Measurements from ENCODE around the gene FADS1.

Gene FADS1

DNA sequence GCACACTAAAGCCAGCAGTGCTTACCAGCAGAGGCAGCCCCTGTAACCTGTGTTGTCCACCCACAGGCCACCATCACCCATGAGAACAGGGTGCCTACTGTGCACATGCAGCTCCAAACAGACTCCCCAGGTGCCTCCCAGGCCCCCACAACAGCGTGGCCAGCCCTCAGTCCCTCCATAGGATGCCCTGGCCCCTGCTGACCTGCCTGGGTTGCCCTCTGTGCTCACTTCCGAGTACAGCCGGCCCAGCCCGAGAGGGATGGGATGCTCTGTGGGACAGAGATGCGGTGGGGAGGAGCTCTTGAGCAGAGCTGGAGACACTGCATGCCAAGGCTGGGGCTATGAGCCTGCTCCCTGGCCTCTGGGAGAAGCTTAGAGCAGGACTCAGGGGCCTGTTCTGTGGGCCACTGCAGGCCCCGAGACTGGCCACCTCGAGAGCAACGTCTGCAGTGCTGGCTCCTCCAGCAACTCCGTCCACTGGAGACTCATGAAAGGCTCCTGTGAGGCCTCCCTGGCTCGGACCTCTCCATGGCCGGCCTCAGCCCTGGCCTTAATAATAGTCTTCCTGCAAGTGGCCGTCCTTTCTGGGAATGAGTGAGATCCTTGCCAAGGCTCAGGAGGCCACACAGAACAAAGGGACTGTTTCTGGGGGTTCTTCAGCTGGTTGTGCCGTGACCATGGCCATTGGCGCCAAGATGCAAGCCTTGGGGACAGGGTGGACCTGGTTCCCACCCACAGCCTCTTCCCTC is 38.3 kb upstream of the FADS1 start:
- Histone ChIP-seq H4K91ac (ENCODE audit: low read depth, low read length) (no peak overlapping the region), H3K23ac (ENCODE audit: low read length) (no peak overlapping the region), H3K79me2 (ENCODE audit: control insufficient read depth, insufficient read depth, low read length, poor library complexity) (no peaks in the 10 kb centered on the region), H3K14ac (ENCODE audit: low read length) (no peak overlapping the region), H3K27ac (ENCODE audit: low read depth, low read length) (no peak overlapping the region), H3K9me3 (ENCODE audit: insufficient read depth, low read depth, low read length) (no peaks in the 10 kb centered on the region), H3K36me3 (ENCODE audit: control insufficient read depth in 1 of 2, insufficient read depth in 2 of 2, low read length in 2 of 2) (peaks cover 75 to 77% of the 10 kb centered on the region in 2 experiments), H4K12ac (ENCODE audit: low read depth, low read length) (no peak overlapping the region), H3K4me2 (ENCODE audit: low read length) (no peak overlapping the region), H3K27me3 (ENCODE audit: insufficient read depth, low read length) (no peaks in the 10 kb centered on the region), H2BK12ac (ENCODE audit: low read length) (no peak overlapping the region), H2AK5ac (ENCODE audit: low read length) (no peak overlapping the region), H4K8ac (ENCODE audit: low read depth, low read length) (no peak overlapping the region), H3K4me1 (ENCODE audit: control insufficient read depth in 1 of 2, insufficient read depth in 2 of 2, low read length in 2 of 2) (no peaks in the 10 kb centered on the region), H3K79me1 (ENCODE audit: low read length) (no peaks in the 10 kb centered on the region), H2BK120ac (ENCODE audit: insufficient read depth, low read length, poor library complexity) (no peak overlapping the region), H2BK5ac (ENCODE audit: low read depth, low read length, poor library complexity) (no peak overlapping the region), H3K18ac (ENCODE audit: low read length) (no peak overlapping the region), H2AFZ (ENCODE audit: insufficient read depth, low read length, poor library complexity) (no peak overlapping the region), H3K9ac (ENCODE audit: low read length) (no peak overlapping the region), H3K4me3 (ENCODE audit: low read depth, low read length) (no peak overlapping the region), H3K4ac (ENCODE audit: low read depth, low read length) (no peak overlapping the region)
- DNase-seq = no peak
- no CpG with 5 or more reads among the region's 14 CpGs for WGBS (ENCODE audit: extremely low coverage, insufficient coverage, insufficient read length)

DNA sequence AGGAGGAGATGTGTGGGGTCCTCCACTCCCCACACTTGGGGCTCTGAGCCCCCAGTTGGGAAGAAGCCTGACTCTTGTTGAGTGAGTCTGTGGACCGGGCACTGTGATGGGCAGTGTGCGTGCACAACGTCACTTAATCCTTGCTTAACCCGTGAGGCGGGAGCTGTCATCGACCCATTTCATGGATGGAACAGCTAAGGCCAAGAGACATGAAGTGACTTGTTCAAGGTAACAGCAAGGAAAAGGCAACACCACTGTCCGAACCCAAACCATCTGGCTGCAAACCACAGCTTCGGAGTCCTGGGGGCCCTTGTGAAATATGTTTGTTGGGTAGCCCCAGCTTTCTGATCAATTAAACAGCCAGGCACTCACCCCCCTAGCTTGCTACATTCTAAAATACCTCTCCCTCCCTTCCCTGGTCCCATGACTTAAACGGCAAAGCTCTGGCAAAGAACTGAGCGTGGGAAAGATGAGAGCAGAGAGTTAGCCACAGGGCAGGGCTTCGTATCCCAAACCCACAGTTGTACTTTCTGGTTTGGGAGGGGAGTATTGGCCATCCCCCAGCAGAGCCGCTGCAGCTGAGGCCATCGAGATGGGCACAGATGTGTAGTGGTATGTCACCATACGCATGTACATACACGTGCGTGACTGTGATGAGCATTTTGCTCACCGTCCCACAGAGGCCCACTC is 37.5 kb upstream of the FADS1 start:
- WGBS (ENCODE audit: extremely low coverage, insufficient coverage, insufficient read length) = no CpG with 5 or more reads among the region's 17 CpGs
- Histone ChIP-seq H3K4me2 (ENCODE audit: low read length) (no peak overlapping the region), H3K27ac (ENCODE audit: low read depth, low read length) (no peak overlapping the region), H3K36me3 (ENCODE audit: control insufficient read depth in 1 of 2, insufficient read depth in 2 of 2, low read length in 2 of 2) (peaks cover 74 to 76% of the 10 kb centered on the region in 2 experiments), H3K23ac (ENCODE audit: low read length) (no peak overlapping the region), H3K18ac (ENCODE audit: low read length) (no peak overlapping the region), H2AFZ (ENCODE audit: insufficient read depth, low read length, poor library complexity) (no peak overlapping the region), H2AK5ac (ENCODE audit: low read length) (no peak overlapping the region), H3K79me2 (ENCODE audit: control insufficient read depth, insufficient read depth, low read length, poor library complexity) (no peaks in the 10 kb centered on the region), H4K91ac (ENCODE audit: low read depth, low read length) (no peak overlapping the region), H3K79me1 (ENCODE audit: low read length) (no peaks in the 10 kb centered on the region), H3K9me3 (ENCODE audit: insufficient read depth, low read depth, low read length) (no peaks in the 10 kb centered on the region), H4K12ac (ENCODE audit: low read depth, low read length) (no peak overlapping the region), H3K9ac (ENCODE audit: low read length) (no peak overlapping the region), H2BK5ac (ENCODE audit: low read depth, low read length, poor library complexity) (no peak overlapping the region), H4K8ac (ENCODE audit: low read depth, low read length) (no peak overlapping the region), H3K27me3 (ENCODE audit: insufficient read depth, low read length) (no peaks in the 10 kb centered on the region), H3K4ac (ENCODE audit: low read depth, low read length) (no peak overlapping the region), H2BK12ac (ENCODE audit: low read length) (no peak overlapping the region), H3K4me1 (ENCODE audit: control insufficient read depth in 1 of 2, insufficient read depth in 2 of 2, low read length in 2 of 2) (no peaks in the 10 kb centered on the region), H2BK120ac (ENCODE audit: insufficient read depth, low read length, poor library complexity) (no peak overlapping the region), H3K4me3 (ENCODE audit: low read depth, low read length) (no peak overlapping the region), H3K14ac (ENCODE audit: low read length) (no peak overlapping the region)
- no peak for DNase-seq

DNA sequence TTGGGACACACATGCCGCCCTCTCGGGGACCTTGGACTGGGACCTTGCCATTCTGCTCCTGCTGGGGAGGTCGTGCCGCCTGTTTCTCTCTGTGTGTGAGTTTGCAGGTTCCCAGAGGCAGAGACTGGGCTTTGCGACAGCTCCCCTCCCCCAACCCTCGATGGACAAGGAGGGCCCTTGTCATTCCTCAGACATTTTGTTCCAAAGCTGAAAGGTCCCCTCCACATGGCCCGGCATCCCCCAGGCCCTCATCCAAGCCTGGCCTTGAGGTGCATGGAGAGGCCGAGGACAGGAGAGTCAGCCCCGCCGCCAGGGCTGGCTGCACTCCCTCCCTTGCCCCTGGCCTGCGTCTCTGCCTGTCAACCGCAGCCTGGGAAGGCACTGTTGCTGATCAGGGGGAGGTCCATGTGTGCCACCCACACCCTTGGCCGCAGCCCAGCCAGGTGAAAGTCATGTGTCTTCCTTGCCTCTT is 36.9 kb upstream of the FADS1 start:
- H3K27ac ChIP-seq (ENCODE audit: low read depth, low read length) = no peak overlapping the region
- H3K4me3 ChIP-seq (ENCODE audit: low read depth, low read length) = no peak overlapping the region
- no peaks in the 10 kb centered on the region for H3K79me1 ChIP-seq (ENCODE audit: low read length)
- H2BK12ac ChIP-seq (ENCODE audit: low read length) = no peak overlapping the region
- WGBS (ENCODE audit: extremely low coverage, insufficient coverage, insufficient read length) = no CpG with 5 or more reads among the region's 13 CpGs
- no peak overlapping the region for H4K8ac ChIP-seq (ENCODE audit: low read depth, low read length)
- no peaks in the 10 kb centered on the region for H3K27me3 ChIP-seq (ENCODE audit: insufficient read depth, low read length)
- H3K4me1 ChIP-seq (ENCODE audit: control insufficient read depth in 1 of 2, insufficient read depth in 2 of 2, low read length in 2 of 2) = no peaks in the 10 kb centered on the region
- no peak for DNase-seq
- H2BK5ac ChIP-seq (ENCODE audit: low read depth, low read length, poor library complexity) = no peak overlapping the region
- H3K14ac ChIP-seq (ENCODE audit: low read length) = no peak overlapping the region
- no peak overlapping the region for H3K9ac ChIP-seq (ENCODE audit: low read length)
- no peak overlapping the region for H4K91ac ChIP-seq (ENCODE audit: low read depth, low read length)
- no peaks in the 10 kb centered on the region for H3K79me2 ChIP-seq (ENCODE audit: control insufficient read depth, insufficient read depth, low read length, poor library complexity)
- no peak overlapping the region for H2BK120ac ChIP-seq (ENCODE audit: insufficient read depth, low read length, poor library complexity)
- H4K12ac ChIP-seq (ENCODE audit: low read depth, low read length) = no peak overlapping the region
- no peaks in the 10 kb centered on the region for H3K9me3 ChIP-seq (ENCODE audit: insufficient read depth, low read depth, low read length)
- no peak overlapping the region for H3K4me2 ChIP-seq (ENCODE audit: low read length)
- peaks cover 76 to 79% of the 10 kb centered on the region in 2 experiments for H3K36me3 ChIP-seq (ENCODE audit: control insufficient read depth in 1 of 2, insufficient read depth in 2 of 2, low read length in 2 of 2)
- no peak overlapping the region for H3K18ac ChIP-seq (ENCODE audit: low read length)
- no peak overlapping the region for H2AK5ac ChIP-seq (ENCODE audit: low read length)
- no peak overlapping the region for H2AFZ ChIP-seq (ENCODE audit: insufficient read depth, low read length, poor library complexity)
- no peak overlapping the region for H3K4ac ChIP-seq (ENCODE audit: low read depth, low read length)
- H3K23ac ChIP-seq (ENCODE audit: low read length) = no peak overlapping the region

DNA sequence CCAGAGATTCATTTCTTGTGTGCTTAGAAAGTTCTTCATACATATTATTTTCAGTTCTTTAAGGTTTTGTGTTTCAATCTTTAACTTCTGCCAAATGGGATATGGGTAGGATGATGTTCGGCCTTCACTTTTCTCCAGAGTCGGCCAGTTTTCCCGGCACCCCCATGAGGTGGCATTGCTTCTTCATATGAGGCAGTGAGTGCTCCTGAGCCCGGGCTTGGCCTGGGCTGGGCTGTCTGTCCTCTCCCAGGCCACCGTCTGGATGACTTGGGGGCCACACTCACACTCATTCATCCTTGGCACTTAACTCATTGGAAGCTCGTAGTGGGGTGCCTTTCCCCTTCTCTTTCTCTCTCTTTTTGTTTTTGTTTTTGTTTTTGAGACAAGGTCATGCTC is 35.1 kb upstream of the FADS1 start:
- no peak overlapping the region for H4K8ac ChIP-seq (ENCODE audit: low read depth, low read length)
- H4K91ac ChIP-seq (ENCODE audit: low read depth, low read length) = no peak overlapping the region
- no peak overlapping the region for H2BK5ac ChIP-seq (ENCODE audit: low read depth, low read length, poor library complexity)
- H3K4me2 ChIP-seq (ENCODE audit: low read length) = no peak overlapping the region
- no peaks in the 10 kb centered on the region for H3K27me3 ChIP-seq (ENCODE audit: insufficient read depth, low read length)
- WGBS (ENCODE audit: extremely low coverage, insufficient coverage, insufficient read length) = no CpG with 5 or more reads among the region's 6 CpGs
- no peaks in the 10 kb centered on the region for H3K9me3 ChIP-seq (ENCODE audit: insufficient read depth, low read depth, low read length)
- H3K36me3 ChIP-seq (ENCODE audit: control insufficient read depth in 1 of 2, insufficient read depth in 2 of 2, low read length in 2 of 2) = peaks cover 79 to 85% of the 10 kb centered on the region in 2 experiments
- H3K4me1 ChIP-seq (ENCODE audit: control insufficient read depth in 1 of 2, insufficient read depth in 2 of 2, low read length in 2 of 2) = no peaks in the 10 kb centered on the region
- no peak overlapping the region for H3K23ac ChIP-seq (ENCODE audit: low read length)
- no peak overlapping the region for H2BK12ac ChIP-seq (ENCODE audit: low read length)
- H3K79me2 ChIP-seq (ENCODE audit: control insufficient read depth, insufficient read depth, low read length, poor library complexity) = no peaks in the 10 kb centered on the region
- H3K4me3 ChIP-seq (ENCODE audit: low read depth, low read length) = no peak overlapping the region
- no peak for DNase-seq
- H2BK120ac ChIP-seq (ENCODE audit: insufficient read depth, low read length, poor library complexity) = no peak overlapping the region
- no peak overlapping the region for H3K27ac ChIP-seq (ENCODE audit: low read depth, low read length)
- no peak overlapping the region for H2AK5ac ChIP-seq (ENCODE audit: low read length)
- H2AFZ ChIP-seq (ENCODE audit: insufficient read depth, low read length, poor library complexity) = no peak overlapping the region
- H3K18ac ChIP-seq (ENCODE audit: low read length) = no peak overlapping the region
- H3K79me1 ChIP-seq (ENCODE audit: low read length) = no peaks in the 10 kb centered on the region
- H3K4ac ChIP-seq (ENCODE audit: low read depth, low read length) = no peak overlapping the region
- H3K14ac ChIP-seq (ENCODE audit: low read length) = no peak overlapping the region
- no peak overlapping the region for H3K9ac ChIP-seq (ENCODE audit: low read length)
- no peak overlapping the region for H4K12ac ChIP-seq (ENCODE audit: low read depth, low read length)
